HG02588 (cell line): Measurements from ENCODE around the gene PLP2.

Source experiments
- ATAC-seq: cut with Tn5 transposase; IDR thresholded peaks from one replicate; pipeline ENCODE4 v1.9.1; 2021; ENCODE audit warnings: mild to moderate bottlenecking, moderate library complexity; ENCODE audit not compliant: unreplicated experiment

Gene PLP2

DNA sequence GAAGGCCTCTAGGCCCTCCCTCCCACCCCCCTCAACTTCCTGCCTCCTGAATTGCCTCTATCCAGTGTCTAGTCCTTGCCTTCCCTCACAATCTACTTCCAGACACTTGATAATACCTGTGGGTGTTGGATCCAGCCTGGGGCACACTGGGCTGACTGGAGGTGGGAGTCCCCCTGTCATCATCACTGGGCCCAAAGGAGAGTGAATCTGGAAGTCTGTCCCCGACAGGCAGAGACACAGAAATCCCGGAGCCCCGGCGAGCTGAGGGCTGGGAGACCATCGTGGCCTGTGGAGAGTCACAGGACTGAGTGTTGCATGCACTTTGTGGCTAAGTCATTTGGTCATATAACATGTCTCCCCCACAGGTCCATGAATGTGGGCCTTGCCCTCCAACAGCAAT, 36.7 kb downstream of the PLP2 start:
- ATAC-seq: no peak

DNA sequence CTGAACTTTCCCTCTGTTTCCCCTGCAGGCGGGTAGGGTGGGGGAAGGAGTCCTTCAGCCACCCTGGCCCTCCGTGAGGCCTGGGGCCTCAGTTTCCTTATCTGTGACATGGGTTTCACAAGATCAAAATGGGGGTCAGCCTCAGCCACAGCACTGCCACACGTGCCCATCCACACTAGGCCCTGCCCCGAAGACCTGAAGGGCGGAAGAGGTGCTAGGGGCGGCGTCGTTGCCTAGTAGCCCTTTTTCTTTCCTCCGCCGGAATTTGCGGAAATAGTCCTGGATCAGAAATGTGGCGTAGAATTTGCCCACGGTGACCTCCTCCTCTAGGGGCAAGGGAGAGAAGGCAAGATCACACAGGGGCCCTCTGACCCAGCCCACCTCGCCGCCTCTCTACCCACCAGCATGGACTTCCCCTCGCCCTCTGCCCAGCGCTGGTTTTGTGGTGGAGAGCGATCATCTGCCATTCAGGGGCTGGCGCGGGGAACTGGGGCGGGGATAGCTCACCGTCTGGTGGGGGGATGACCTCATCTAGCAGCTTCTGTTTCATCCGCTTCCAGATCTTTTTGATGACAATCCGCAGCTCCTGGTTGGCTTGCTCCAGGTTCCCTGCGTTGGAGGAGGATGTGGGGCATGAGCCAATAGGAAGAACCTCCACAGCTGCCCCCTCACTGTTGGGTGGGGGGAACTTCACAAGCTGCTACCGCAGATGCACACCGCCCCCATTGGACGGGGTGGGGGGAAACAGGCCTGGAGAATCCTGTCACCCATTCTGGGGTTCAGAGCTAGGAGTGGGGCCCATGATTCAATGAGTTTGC, 37.9 kb downstream of the PLP2 start:
- ATAC-seq: no peak

DNA sequence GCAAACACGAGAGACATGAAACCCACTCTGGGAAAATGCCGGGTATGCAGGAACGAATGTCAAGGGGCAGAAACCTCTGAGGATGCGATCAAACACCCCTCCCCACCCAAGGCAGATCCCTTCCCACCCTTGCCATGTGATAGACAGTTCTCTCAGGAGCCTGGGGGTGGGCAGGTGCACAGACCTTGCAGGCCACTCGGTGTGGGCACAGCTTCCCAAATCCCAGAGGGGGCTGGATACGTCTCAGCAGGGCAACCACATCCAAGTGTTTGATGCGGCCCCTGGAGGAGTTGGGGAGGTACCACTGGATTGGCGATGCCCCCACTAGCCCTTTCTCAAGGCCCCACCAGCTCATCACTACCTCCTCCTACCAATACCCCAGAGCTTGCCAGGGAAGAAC, 38.7 kb downstream of the PLP2 start:
- no peak for ATAC-seq

DNA sequence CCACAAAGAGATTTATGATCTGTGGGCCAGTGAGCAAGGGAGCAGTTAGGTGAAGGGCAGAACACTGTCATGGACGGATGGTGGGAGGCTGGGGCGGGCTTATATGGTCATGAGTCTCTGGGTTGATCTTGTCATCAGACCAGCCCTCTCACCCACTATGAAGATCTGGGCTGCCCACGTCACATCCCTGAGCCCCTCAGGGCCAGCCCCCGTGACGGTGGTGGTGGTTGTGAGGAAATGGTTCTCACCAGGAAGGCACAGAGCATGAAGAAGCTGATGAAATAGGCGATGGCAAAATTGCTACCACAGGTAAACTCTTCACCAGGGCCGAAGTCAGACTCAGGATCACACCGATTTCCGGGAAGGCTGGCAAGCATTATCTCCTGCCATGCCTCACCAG, 39.4 kb downstream of the PLP2 start:
- ATAC-seq: no peak

DNA sequence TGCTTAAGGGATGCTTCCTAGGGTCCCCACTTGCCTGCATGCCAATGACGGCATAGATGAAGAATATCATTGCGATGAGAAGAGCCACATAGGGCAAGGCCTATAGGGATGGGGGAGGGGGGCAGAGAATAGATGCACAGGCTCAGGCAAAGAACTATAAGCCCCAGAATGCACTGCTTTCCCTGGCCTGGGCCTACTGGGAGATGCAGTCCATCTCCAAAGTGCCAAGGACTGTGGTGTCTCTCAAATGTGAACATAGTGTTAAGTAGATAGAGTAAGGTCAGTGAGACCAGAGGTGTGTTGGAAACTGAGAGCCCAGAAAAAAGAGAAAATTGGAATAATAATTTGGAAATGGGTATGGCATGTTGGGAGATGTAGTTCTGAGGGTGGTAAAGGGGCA, 40.5 kb downstream of the PLP2 start:
- ATAC-seq: no peak

DNA sequence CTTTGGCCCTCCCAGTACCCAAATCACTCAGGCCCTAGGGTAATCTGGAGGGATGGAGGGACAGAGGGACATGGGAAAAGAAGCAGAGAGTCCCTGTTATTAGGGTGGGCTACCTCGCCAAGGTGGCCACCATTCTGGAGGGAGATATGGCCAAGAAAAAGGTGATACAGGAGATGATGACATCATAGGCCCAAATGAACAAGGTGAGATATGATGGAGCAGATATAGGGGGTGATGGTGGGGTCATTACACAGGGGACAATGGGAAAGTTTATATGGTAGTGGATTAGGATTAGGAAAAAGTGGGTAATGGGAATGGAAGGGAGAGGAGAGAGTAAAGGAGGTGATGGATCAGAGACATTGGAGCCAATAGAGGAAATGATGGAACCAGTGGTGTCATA, 41.2 kb downstream of the PLP2 start:
- ATAC-seq: no peak

DNA sequence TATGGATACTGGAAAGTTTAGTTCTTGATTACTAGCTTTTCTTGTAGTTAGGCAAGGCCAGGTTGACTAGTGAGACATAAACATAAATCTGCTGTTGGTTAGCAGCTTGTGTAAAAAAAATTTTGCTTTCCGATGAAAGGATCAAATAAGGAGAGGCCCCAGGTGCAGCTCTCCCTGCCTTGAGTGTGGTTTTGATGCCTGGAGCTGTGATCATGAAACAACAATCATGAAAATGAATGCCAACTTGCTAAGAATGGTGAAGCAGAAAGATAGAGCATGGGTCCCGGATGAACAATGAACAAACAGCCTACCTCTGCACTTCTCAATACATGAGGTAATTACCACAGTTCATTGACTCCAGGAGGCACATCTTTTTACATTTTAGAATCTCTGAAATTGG, 42.7 kb downstream of the PLP2 start:
- no peak for ATAC-seq

DNA sequence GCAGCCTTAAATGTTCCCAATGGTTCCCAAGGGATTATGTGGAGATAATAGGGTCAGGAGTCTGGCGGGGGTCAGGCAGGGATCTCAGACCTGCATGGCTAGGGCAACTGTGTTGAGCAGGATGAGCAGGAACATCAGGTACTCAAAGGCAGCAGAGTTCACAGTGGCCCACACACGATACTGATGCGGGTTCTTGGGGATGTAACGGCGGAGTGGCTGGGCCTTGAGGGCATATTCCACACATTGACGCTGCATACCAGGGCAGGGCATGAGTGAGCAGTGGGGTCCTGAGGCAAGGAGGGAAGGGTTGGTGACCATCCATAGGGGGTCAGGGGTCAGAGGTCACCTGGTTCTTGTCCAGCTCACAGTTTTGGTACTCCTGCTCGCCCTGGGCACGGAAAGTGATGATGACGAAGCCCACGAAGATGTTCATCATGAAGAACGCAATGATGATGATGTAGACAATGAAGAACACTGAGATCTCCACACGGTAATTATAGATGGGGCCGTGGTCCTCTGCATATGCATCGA, 43.4 kb downstream of the PLP2 start:
- no peak for ATAC-seq

DNA sequence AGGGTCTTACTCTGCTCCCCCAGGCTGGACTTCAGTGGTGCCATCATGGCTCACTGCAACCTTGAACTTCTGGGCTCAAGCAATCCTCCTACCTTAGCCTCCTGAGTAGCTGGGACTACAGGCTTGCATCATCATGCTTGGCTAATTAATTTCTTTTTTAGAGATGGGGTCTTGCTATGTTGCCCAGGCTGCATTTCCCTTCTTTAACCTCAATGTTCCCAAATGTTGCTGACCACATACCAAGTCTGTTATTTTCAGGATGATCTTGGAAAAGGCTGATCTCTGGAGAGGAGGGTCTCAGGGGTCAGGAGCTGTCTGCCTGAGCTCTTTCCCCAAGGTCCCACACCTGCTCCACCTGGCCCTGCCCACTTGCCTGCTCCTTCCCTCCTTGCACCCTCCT, 48.4 kb downstream of the PLP2 start:
- ATAC-seq: no peak

DNA sequence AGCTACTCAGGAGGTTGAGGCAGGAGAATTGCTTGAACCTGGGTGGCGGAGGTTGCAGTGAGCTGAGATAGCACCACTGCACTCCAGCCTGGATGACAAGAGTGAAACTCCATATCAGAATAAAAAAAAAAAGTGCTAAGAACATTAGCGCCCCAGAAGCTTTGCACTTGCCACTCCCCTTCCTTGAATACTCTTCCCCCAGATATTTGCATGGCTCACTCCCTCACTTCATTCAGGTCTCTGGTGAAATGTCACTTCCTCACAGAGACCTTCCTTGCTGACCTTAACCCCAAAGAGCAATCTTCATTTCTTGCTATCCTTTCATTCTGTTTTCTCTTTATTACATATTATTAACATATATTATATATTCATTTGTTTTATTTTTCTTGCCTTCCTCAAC, 50.2 kb downstream of the PLP2 start:
- ATAC-seq: no peak
